ENCODE measurements around the gene CASP2.
"Not testable (repeated sequence)": the region's sequence is repeated elsewhere in the genome, so short reads cannot be mapped to it uniquely, and the experiment has no call there.

The CASP2 gene

GRCh38 chr7:143265017-143265693, 23.0 kb upstream of the CASP2 start:
- DNase-seq: no peak

GRCh38 chr7:143269251-143269650, 18.9 kb upstream of the CASP2 start:
- no peak for DNase-seq

GRCh38 chr7:143271240-143271639, 16.9 kb upstream of the CASP2 start:
- DNase-seq: no peak

GRCh38 chr7:143272871-143273270, 15.3 kb upstream of the CASP2 start:
- DNase-seq: no peak

GRCh38 chr7:143279186-143280098, 8.7 kb upstream of the CASP2 start:
- no peak for DNase-seq

- no peak for DNase-seq
Measured at GRCh38 chr7:143280160-143280559, 8.0 kb upstream of the CASP2 start.

- no peak for DNase-seq
Measured at GRCh38 chr7:143280566-143280965, 7.6 kb upstream of the CASP2 start.

GRCh38 chr7:143281529-143281928, 6.6 kb upstream of the CASP2 start:
- DNase-seq: no peak

- DNase-seq: no peak
Measured at GRCh38 chr7:143282124-143282523, 6.0 kb upstream of the CASP2 start.

GRCh38 chr7:143283381-143283780, 4.8 kb upstream of the CASP2 start:
- no peak for DNase-seq

GRCh38 chr7:143284591-143285469, 3.3 kb upstream of the CASP2 start, which contains the start of gene TMEM139:
Gene TMEM139, plus strand, starts transcription at chr7:143284958. Its CDS starts 1,000 bp downstream, at chr7:143285958.
- no peak for DNase-seq

- no peak for DNase-seq
Measured at GRCh38 chr7:143285470-143285778, 2.7 kb upstream of the CASP2 start.

- DNase-seq: no peak
Measured at GRCh38 chr7:143285806-143286521, 2.2 kb upstream of the CASP2 start.

- no peak for DNase-seq
Measured at GRCh38 chr7:143286522-143286890, 1.6 kb upstream of the CASP2 start.

GRCh38 chr7:143287339-143287934, 714 bp upstream of the CASP2 start:
- no peak for DNase-seq

GRCh38 chr7:143288836-143289235, 685 bp downstream of the CASP2 start:
- DNase-seq: no peak

GRCh38 chr7:143289421-143289820, 1.3 kb downstream of the CASP2 start:
- DNase-seq: no peak

GRCh38 chr7:143289888-143290287, 1.7 kb downstream of the CASP2 start:
- not testable (repeated sequence) for DNase-seq

- no peak for DNase-seq
Measured at GRCh38 chr7:143290293-143290692, 2.1 kb downstream of the CASP2 start.

GRCh38 chr7:143292876-143293275, 4.7 kb downstream of the CASP2 start:
- DNase-seq: no peak

- DNase-seq: no peak
Measured at GRCh38 chr7:143295870-143296269, 7.7 kb downstream of the CASP2 start.

- no peak for DNase-seq
Measured at GRCh38 chr7:143296686-143297085, 8.5 kb downstream of the CASP2 start.

Measured in NCI-H2029 treated with DMSO at 0.1 percent for 48 hours (cell line).